ENCODE measurements around the gene STK25.

Gene STK25

DNA sequence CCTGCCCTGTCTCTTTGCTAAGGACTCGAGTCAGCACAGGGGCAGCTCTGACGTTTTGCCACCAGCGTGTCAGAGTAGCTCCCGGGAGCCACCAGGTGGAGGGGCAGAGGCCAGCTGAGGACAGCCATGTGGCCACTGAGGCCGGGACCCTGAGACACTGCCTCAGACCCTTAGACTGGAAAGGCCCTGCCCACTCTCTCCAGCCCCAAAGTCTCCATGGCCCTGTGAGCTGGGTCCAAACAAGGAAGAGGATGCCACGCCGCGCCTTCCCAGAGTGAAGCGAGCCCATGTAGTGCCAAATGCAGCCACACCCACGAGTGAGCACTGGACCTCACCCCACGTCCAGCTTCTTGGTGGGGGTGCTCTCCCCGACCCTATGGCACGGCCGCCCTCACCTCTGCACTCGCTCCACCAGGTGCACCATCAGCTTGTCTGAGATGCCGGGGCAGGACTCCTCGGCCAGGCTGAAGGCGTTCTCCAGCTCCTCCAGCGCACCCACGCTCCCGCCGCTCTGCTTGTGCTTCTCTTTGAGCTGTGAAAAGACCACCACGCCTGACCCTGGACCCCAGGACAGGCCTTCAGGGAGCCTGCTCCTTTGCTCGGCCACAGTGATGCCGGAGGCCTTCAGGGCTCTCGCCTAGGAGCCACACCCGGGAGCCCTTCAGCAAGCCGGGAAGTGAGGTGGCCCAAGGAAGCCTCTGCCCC lies 12.2 kb downstream of the STK25 start:
- in situ Hi-C loops (cut with HindIII; ENCODE audit: low sequenced_read_pairs) = loop anchor here (25.0 kb wide), 1 partner anchor 91 kb away; no protein-coding TSS in a partner anchor

DNA sequence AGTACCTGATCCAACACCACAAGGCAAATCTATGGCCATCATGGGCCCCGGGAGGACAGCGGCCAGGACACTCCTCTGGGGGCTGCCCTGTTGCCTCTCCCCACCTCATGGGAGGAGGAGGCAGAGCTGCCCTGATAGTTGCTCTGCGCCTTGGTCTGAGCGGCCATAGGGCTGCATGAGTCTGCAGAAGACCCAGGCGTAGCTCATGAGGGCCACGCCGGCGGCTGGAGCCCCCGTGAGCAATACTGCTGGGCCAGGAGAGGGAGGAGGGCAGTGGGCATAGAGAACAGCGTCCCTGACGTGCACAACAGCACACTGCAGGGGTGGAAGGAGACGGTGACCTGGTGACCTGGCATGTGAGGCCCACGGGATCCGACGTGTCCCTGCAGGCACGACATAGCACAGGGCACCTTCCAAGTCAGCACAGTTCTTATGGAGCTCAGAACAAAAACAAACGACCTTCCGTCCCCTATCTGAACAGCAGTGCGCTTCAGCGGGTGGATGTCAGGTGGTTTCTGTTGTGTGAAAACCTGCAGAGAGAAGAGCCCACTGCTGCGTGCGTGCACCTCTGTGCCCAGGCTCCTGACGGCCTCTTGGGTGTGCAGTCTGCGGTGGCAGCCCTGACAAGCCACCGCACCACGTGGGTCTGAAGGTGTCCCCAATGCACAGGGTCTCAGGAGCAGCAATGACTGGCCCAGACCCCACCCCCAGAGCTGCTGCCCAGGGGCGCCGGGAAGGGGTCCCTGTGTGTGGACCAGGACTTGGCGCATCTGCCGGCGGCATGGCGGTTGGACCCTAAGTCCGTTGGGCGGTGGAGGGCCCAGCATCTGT lies 13.0 kb downstream of the STK25 start:
- in situ Hi-C loops (cut with HindIII; ENCODE audit: low sequenced_read_pairs) = loop anchor here (25.0 kb wide), 1 partner anchor 92 kb away; no protein-coding TSS in a partner anchor

DNA sequence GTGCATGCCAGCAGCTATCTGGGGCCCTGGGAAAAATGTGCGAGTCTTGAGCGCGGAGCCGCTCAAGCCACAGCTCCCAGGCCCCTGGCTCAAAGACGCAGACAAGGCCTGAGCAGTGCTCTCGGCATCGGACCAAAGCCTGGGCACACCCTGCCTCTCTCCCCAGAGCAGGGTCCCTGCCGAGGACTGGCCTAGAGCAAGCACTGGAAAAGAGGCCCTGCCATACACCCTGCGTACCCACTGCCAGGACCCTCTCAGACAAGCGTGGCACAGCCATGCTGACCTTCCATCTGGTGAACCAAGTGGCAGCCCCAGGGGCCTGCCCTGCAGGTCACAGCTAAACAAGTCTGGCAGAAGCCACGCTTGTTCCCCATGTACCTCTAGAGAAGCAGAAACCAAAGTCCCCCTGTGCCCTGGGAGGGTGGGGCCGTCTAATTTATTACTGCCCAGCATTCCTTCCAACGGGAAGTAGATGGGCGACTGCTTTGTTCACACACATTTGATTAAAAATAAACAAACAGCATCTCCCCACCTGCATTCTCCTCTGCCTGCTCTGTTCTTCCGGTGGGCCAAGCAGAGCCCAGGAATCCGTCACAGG lies 14.0 kb downstream of the STK25 start:
- in situ Hi-C loops (cut with HindIII; ENCODE audit: low sequenced_read_pairs) = loop anchor here (25.0 kb wide), 1 partner anchor 93 kb away; no protein-coding TSS in a partner anchor

DNA sequence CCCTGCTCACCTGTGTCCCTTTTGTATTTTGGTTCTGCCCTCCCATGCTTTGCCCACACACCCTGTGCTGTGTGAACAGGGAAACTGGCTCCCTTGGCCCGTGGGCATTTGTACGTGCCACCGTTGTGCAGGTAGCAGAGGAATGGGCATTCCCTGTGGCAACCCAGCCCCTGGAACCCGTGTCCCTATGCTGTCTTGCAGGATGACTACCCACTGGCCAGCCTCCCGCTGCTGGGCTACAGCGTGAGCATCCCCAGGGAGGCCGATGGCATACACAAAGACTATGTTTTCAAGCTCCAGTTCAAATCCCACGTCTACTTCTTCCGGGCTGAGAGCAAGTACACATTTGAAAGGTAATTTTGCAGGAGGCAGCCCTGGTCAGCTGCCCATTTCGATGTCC lies 15.3 kb downstream of the STK25 start:
- in situ Hi-C loops (cut with HindIII; ENCODE audit: low sequenced_read_pairs) = loop anchor here (25.0 kb wide), 1 partner anchor 94 kb away; no protein-coding TSS in a partner anchor

DNA sequence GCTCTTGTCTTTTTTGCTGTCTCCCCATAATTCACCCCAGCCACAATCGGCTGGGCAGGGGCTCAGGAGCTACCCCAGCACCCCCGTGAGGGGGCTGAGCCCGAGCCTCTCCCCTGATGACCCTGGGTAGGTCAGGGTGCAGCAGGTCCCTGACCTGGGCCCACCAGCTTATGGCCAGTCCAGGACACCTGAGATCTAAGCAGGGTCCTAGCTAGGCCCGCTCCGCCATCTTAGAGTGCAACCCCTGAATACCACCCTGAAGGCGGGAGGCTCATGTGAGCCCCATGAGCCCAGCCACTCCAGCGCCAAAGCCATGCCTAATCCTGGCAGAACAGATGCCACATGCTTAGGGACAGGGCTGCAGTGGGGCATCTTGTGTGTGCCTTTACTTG lies 16.2 kb downstream of the STK25 start:
- in situ Hi-C loops (cut with HindIII; ENCODE audit: low sequenced_read_pairs) = loop anchor here (25.0 kb wide), 1 partner anchor 95 kb away; no protein-coding TSS in a partner anchor

DNA sequence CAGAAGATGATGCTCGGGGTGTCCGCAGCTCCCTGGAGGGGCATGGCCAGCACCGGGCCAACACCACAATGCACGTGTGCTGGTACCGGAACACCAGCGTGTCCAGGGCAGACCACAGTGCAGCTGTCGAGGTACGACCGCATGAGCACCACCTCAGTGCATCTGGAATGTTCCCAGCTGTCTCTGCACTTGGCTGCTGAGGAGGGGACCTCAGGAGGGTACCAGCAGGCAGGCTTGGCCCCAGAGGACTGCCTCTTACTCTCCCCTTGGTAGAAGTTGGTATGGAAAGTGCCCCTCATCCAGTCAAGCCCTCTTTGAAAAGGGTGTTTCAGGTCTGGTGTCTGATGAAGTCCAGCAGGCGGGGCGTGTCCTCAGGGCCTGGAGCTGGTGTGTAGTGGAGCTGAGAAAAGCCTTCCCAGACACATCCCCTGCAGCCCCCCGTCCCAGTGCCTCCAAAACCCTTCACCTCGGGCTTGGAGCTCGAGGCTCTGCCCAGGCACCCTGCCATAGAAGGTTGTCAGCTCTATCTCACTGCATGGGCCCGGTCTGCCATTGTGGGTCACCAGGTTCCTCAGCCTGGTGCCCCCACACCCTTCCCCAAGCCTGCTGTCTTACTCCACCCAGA lies 16.7 kb downstream of the STK25 start:
- in situ Hi-C loops (cut with HindIII; ENCODE audit: low sequenced_read_pairs) = loop anchor here (25.0 kb wide), 1 partner anchor 96 kb away; no protein-coding TSS in a partner anchor

DNA sequence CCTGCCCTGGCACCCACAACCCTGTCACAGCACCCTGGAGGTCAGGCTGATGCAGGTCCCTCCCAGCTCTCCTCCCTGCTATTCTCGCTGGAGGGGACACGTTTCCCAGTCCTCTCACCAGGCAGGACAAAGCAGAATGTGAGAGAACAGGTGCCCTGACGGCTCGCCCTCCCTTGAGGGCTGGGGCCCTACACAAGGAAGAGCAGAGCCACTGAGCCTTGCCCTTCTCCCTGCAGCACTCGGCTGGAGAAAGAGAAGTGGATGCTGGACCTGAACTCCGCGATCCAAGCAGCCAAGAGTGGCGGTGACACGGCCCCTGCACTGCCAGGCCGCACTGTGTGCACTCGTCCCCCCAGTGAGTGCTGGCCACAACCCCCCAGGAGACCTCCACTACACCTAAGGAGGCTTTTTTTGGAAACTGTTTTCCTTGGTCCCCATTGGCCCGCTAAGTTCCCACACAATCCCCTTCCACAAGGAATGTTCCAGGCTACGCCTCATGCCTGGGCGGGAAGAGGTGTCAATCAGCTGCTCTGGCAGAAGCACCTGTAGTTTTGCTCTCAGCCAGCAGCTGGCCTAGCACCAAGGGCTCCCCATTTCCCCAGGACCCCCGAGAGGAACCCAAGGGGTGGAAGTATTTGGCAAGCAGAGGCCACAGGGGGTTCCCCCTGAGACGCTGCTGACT lies 17.4 kb downstream of the STK25 start:
- in situ Hi-C loops (cut with HindIII; ENCODE audit: low sequenced_read_pairs) = loop anchor here (25.0 kb wide), 1 partner anchor 96 kb away; no protein-coding TSS in a partner anchor

DNA sequence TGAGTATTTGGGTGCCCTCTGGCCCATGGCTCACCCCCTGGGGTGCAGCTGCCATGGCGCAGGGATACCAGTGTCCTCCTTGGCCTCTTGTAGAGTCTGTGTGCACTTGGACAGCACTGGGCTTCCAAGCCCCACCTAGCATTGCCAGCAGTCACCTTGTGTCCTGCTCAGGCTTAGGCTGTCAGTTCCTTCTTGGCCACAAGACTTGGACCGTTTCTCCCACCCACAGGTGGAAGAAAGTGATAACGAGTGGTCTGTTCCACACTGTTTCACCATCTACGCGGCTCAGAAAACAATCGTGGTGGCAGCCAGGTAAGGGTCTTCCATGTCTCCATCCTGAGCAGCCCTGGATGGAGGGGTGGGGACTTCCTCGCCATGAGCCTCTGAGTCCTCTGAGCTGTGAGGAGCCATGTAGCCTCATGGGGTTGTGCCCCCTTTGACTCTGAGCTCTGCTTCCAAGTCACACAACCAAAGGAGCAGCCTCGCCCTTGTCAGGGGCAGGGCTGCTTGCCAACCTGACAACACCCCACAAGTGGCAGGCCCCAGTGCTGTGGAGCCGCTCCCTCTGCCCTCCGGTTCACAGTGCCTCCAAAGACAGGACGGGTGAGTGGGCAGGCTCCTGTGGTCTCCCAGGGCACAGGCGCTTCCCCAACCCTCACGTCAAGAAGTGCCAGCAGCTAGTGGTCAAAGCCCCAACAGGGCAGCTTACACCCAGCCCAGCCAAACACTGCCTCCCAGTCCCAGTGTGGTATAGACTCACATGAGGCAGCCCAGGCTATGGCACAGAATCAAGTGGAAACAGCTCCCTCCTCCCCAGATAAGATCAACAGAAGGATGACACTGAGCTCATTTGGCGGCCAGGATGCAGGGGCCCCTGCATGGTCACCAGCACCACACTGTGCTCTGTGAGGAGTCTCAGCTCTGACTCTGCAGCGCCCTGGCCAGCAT lies 18.4 kb downstream of the STK25 start:
- in situ Hi-C loops (cut with HindIII; ENCODE audit: low sequenced_read_pairs) = loop anchor here (25.0 kb wide), 1 partner anchor 97 kb away; no protein-coding TSS in a partner anchor

DNA sequence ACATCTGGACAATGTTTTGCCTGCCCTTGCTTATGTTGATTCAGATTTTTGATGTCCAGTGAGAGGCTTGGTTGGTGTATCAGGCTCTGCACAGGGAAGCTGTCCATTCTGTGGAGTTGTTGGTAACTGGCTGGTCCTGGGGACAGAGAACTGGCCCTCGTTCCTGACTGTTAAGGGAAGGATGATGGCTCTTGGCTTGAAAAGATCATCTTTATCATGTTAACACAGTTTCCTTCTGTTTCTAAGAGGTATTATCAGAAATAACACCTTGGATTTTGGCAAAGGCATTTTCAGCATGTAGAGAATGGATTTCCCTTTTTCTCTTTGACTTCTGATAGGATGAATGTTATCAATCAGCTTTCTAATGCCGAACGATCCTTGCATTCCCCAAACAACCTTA lies 19.3 kb downstream of the STK25 start:
- in situ Hi-C loops (cut with HindIII; ENCODE audit: low sequenced_read_pairs) = loop anchor here (25.0 kb wide), 1 partner anchor 98 kb away; no protein-coding TSS in a partner anchor

DNA sequence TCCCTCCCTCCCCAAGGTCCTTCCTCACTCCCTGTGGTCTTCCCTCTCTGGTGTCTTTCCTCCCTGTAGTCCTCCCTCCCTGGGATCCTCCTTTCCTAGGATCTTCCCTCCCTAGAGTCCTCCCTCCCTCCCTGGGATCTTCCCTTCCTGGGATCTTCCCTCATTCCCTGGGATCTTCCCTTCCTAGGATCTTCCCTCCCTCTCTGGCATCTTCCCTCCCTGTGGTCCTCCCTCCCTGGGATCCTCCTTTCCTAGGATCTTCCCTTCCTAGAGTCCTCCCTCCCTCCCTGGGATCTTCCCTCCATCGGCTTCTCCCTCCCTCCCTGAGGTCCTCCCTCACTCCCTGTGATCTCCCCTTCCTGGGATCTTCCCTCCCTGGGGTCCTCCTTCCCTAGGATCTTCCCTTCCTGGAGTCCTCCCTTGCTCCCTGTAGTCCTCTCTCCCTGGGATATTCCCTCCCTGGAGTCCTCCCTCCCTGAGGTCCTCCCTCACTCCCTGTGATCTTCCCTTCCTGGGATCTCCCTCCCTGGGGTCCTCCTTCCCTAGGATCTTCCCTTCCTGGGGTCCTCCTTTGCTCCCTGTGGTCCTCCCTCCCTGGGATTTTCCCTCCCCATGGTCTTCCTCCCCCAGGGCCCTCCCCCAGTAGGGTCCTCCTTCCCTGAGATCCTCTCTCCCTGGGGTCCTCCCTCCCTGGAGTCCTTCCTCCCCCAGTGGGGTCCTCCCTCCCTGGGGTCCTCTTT lies 23.0 kb downstream of the STK25 start:
- in situ Hi-C loops (cut with HindIII; ENCODE audit: low sequenced_read_pairs) = loop anchor here (25.0 kb wide), 1 partner anchor 102 kb away; no protein-coding TSS in a partner anchor

DNA sequence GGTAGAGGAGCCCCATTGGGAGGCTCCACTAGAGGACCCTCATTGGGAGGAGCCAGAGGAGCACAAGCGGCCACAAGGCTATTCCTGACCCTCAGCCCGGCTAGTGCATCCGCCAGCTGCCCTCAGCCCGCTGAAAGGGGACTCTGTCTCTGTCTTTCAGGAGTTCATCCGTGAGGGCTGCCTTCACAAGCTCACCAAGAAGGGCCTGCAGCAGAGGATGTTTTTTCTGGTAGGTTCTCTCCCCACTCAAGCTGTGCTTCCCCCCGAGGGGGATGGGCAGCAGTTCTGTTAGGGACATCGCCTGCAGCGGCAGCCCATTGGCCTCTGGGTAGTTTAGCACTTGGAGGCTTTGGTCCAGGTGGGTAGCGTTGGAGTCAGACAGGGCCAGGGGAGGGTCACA lies 25.1 kb downstream of the STK25 start:
- in situ Hi-C loops (cut with HindIII; ENCODE audit: low sequenced_read_pairs) = loop anchor here (25.0 kb wide), 1 partner anchor 104 kb away; no protein-coding TSS in a partner anchor

DNA sequence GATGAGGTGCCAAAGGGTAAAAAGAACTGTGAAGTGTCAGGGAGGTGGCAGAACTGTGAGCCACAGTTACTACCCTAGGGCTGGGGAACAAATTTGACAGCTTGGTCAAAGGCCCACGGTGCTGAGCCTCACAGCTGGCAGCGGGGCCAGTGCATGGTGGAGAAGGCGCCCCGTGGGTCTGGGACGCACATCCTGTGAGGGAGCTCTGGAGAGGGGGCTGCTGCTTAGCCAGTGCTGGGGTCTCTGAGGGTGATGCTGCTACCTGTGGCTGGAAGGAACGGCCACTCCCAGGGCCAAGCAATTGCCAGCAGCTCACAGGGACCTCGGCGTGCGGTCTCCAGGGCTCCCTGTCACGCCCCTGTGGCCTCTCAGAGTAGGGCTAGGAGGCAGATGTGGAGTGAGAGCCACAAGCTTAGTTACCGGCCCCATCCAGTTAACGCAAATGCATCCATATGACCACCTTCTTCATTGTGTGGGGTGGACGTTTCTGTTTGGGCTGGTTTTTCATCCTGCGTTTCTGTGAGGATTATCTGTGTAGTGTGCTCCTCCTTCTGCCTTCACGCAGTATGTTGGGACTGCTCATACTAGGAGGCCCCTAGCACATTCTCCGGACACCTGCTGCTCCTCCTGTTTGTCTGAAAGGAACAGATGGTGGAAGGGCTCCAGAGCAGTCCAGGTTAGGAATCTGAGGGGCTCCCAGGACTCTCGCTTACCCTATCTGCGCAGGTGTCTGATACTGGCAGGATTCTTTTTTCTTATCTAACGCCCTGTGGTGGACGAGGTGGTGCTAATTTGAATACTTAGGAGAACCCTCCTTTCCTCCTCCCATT lies 26.0 kb downstream of the STK25 start:
- in situ Hi-C loops (cut with HindIII; ENCODE audit: low sequenced_read_pairs) = loop anchor here (25.0 kb wide), 1 partner anchor 105 kb away; no protein-coding TSS in a partner anchor

DNA sequence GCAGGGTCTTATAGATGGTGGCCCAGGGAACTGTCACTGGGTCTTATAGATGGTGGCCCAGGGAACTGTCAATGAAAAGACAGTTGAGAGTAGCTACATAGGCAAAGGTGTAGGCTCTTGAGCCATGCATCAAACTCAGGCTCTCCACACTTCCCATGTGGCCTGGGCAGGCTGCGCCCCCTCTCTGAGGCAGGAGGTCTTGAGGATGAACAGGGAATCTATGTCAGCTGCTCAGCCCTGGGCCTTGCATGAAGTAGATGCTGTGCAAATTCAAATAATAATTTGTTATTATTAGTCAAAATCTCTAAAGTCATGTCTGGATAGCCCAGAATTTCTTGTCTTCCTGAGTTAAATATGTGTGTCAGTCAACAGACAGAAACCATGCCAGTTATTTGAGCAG lies 26.7 kb downstream of the STK25 start:
- in situ Hi-C loops (cut with HindIII; ENCODE audit: low sequenced_read_pairs) = loop anchor here (25.0 kb wide), 1 partner anchor 106 kb away; no protein-coding TSS in a partner anchor

DNA sequence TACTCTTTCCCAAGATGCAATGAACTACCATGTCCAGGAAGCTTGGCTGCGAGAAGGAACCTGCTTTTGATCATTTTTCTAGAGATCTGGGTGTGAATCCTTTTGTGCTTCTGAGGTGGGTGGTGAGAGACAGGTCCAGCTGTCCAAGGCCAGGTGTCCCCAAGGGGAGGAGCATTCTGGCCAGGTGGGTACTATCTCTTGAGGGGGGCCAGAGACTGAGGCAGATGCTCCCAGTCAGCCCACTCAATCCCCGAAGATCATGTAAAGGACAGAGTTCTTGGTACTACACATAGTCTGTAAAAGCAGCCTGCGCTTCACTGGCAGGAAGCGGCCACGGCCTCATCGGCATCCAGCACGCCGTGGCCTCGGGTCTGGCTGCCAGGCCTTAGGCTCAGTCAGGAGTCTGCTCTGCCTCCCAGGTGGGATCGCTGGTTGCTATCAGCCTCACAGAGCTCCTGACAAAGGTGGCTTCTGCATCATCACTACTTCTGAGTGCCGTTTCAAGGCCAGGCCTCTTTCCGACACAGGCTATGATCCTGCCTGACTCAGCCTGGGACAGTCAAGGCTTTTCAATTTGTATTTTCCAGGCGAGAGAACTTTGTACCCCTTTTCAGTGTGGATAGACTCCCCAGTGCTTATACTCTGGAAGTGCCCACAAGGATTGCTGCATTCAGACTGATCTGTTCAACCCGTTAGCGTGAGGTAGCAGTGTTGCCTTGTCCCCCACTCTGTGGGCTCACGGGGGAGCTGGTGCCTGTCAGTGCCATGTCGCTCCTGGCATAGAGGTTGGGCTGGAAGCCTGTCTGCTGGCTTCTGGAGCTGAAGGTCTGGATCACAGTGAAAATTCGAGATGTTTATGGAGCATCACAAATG lies 29.1 kb downstream of the STK25 start:
- in situ Hi-C loops (cut with HindIII; ENCODE audit: low sequenced_read_pairs) = loop anchor here (25.0 kb wide), 1 partner anchor 108 kb away; no protein-coding TSS in a partner anchor

DNA sequence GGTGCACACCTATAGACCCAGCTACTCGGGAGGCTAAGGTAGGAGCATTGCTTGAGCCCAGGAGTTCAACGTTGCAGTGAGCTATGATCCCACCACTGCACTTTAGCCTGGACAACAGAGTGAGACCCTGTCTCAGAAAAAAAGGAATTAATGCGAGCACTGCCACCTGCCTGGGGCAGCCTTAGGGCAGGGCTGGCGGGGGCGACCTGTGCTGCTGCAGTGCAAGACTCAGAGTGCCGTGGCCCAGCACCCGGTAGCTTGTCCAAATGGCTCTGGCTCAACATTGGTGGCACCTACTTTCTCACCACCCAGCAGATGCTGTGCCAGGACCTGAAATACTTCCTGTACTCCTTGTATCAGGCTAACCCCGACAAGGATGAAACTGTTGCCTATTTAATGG lies 30.2 kb downstream of the STK25 start:
- in situ Hi-C loops (cut with HindIII; ENCODE audit: low sequenced_read_pairs) = loop anchor here (25.0 kb wide), 1 partner anchor 109 kb away; no protein-coding TSS in a partner anchor

DNA sequence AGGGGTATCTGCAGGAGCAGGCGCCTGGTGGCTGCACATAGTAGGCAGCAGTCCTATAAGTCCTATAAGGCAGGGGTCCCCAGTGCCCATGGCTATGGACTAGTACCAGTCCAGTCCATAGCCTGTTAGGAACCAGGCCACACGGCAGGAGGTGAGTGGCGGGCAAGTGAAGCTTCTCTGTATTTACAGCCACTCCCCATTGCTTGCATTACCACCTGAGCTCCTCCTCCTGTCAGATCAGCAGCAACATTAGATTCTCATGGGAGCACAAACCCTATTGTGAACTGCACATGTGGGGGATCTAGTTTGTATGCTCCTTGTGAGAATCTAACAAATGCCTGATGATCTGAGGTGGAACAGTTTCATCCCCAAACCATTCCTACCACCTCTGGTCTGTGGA lies 33.1 kb downstream of the STK25 start:
- in situ Hi-C loops (cut with HindIII; ENCODE audit: low sequenced_read_pairs) = loop anchor here (25.0 kb wide), 1 partner anchor 112 kb away; no protein-coding TSS in a partner anchor
